GM21526 (cell line): Measurements from ENCODE around the gene TNFAIP2.

ENCODE experiments used
- ATAC-seq: cut with Tn5 transposase; IDR thresholded peaks from one replicate; pipeline ENCODE4 v1.9.1; 2021; ENCODE audit warnings: moderate library complexity; ENCODE audit not compliant: unreplicated experiment, low FRiP score

The TNFAIP2 gene

GRCh38 chr14:103121121-103121845, 2.0 kb upstream of the TNFAIP2 start:
- ATAC-seq: no peak

GRCh38 chr14:103121846-103122584, 1.2 kb upstream of the TNFAIP2 start:
- no peak for ATAC-seq

- ATAC-seq: no peak
Observed at GRCh38 chr14:103122585-103122946, 695 bp upstream of the TNFAIP2 start.

GRCh38 chr14:103123634-103124500, 606 bp downstream of the TNFAIP2 start:
- no peak for ATAC-seq

- no peak for ATAC-seq
Observed at GRCh38 chr14:103124501-103125001, 1.3 kb downstream of the TNFAIP2 start.

- ATAC-seq: no peak
Observed at GRCh38 chr14:103125098-103126070, 2.1 kb downstream of the TNFAIP2 start.

- no peak for ATAC-seq
Observed at GRCh38 chr14:103126088-103126872, 3.0 kb downstream of the TNFAIP2 start.

GRCh38 chr14:103126873-103127304, 3.6 kb downstream of the TNFAIP2 start:
- no peak for ATAC-seq

- no peak for ATAC-seq
Observed at GRCh38 chr14:103127356-103127755, 4.1 kb downstream of the TNFAIP2 start.

GRCh38 chr14:103127861-103128598, 4.8 kb downstream of the TNFAIP2 start:
- ATAC-seq: no peak

- ATAC-seq: no peak
Observed at GRCh38 chr14:103128631-103129300, 5.5 kb downstream of the TNFAIP2 start.

GRCh38 chr14:103129301-103130016, 6.2 kb downstream of the TNFAIP2 start:
- no peak for ATAC-seq

GRCh38 chr14:103130017-103130764, 6.9 kb downstream of the TNFAIP2 start:
- no peak for ATAC-seq

- ATAC-seq: no peak
Observed at GRCh38 chr14:103130965-103131364, 7.7 kb downstream of the TNFAIP2 start.

- ATAC-seq: no peak
Observed at GRCh38 chr14:103131580-103131979, 8.3 kb downstream of the TNFAIP2 start.

GRCh38 chr14:103132381-103133209, 9.3 kb downstream of the TNFAIP2 start:
- ATAC-seq: no peak
